LNCaP clone FGC (cell line): Measurements from ENCODE around the gene B4GALNT3.

Source experiments
- DNase-seq: peaks from one replicate; pipeline ENCODE4 v3.0.0-alpha.2; 2011; ENCODE audit warnings: low read depth
- H3K4me3 ChIP-seq: 2 replicates; pipeline ENCODE4 v1.5.1; 2011; ENCODE audit warnings: mild to moderate bottlenecking, low read depth, low read length, control low read depth
- CTCF ChIP-seq: IDR thresholded peaks from 2 replicates; pipeline ENCODE4 v1.5.1; 2012; ENCODE audit warnings: mild to moderate bottlenecking; ENCODE audit not compliant: control insufficient read depth, insufficient read depth; ENCODE audit errors: extremely low read depth

The B4GALNT3 gene

DNA sequence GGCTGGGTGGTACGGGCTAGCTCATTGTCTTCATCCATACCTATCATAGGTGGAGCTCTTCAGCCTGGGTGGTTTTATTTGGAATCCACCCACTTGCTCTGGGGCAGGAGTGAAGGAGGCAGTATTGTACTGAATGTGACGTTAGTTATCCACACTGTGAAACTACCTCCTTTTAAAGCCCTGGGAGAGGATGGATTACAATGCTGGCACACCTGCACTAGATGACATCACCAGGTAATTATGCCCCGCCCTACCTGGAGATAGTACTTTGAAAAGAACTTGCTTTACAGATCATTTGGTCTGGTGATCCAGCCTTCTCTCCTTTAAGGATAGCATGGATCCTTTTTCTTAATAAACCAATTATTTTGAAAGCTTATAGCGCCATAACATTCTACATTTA, 78.0 kb downstream of the B4GALNT3 start:
- no peak overlapping the region for H3K4me3 ChIP-seq
- TF ChIP-seq CTCF: no peak
- DNase-seq: peak; percentile 63

GRCh38 chr12:538731-539539, 79.2 kb downstream of the B4GALNT3 start:
- TF ChIP-seq CTCF: no peak
- DNase-seq: no peak
- no peak overlapping the region for H3K4me3 ChIP-seq

GRCh38 chr12:539540-540310, 80.0 kb downstream of the B4GALNT3 start:
- TF ChIP-seq CTCF: no peak
- H3K4me3 ChIP-seq: no peak overlapping the region
- DNase-seq: no peak

GRCh38 chr12:541676-542324, 82.1 kb downstream of the B4GALNT3 start:
- TF ChIP-seq CTCF: no peak
- H3K4me3 ChIP-seq: no peak overlapping the region
- DNase-seq: no peak

- no peak for DNase-seq
- no peak overlapping the region for H3K4me3 ChIP-seq
- no peak for TF ChIP-seq CTCF
Observed at GRCh38 chr12:542395-543113, 82.8 kb downstream of the B4GALNT3 start.

- no peak overlapping the region for H3K4me3 ChIP-seq
- DNase-seq: no peak
- no peak for TF ChIP-seq CTCF
Observed at GRCh38 chr12:543114-543451, 83.3 kb downstream of the B4GALNT3 start.
